ENCODE data around the gene GPR151.

- TF ChIP-seq CTCF (IDR thresholded peaks at IDR 0.05; ENCODE audit: poor library complexity), result no peak
- no peak for TF ChIP-seq EZH2phosphoT487 (IDR thresholded peaks at IDR 0.05; ENCODE audit: low read depth, severe bottlenecking, unreplicated experiment)
Observed at GRCh38 chr5:146474065-146474464, 41.9 kb downstream of the GPR151 start.

Data from hepatocyte (in vitro differentiated cells).